Measurements from ENCODE around the gene GGT5.

GGT5 gene

GRCh38 chr22:24170632-24171031 lies 74.2 kb downstream of the GGT5 start:
- DNase-seq (ENCODE audit: low read depth), result no peak
- no peak overlapping the region for H3K4me3 ChIP-seq (ENCODE audit: low read length)
- no peak for TF ChIP-seq CTCF (conservative IDR thresholded peaks at IDR 0.05; ENCODE audit: low read depth, low read length)

GRCh38 chr22:24170188-24170587 lies 74.7 kb downstream of the GGT5 start:
- H3K4me3 ChIP-seq (ENCODE audit: low read length), result no peak overlapping the region
- no peak for TF ChIP-seq CTCF (conservative IDR thresholded peaks at IDR 0.05; ENCODE audit: low read depth, low read length)
- no peak for DNase-seq (ENCODE audit: low read depth)
